Vagina (tissue), 2 donors: Measurements from ENCODE around the gene SLC5A6. TPM values are rescaled to one million over a fixed set of nuclear protein-coding genes. Genes with fewer than 3 reads are reported as not detected.

Experiments used
- DNase-seq, 2 donors: peaks; one replicate each; pipeline ENCODE4 v3.0.0-alpha.2; 2017; ENCODE audit errors: extremely low spot score in 2 of 2
- H3K27ac ChIP-seq: fragments of 200-600 bp; sonication (generic); one replicate; pipeline ENCODE4 v1.5.1; 2019
- H3K27me3 ChIP-seq: fragments of 200-600 bp; sonication (generic); one replicate; pipeline ENCODE4 v1.5.1; 2019
- H3K36me3 ChIP-seq, 2 donors: fragments of 200-600 bp; sonication (generic); one replicate each; pipeline ENCODE4 v1.5.1; 2017 to 2019
- H3K4me1 ChIP-seq: fragments of 200-600 bp; sonication (generic); one replicate; pipeline ENCODE4 v1.5.1; 2019
- H3K4me3 ChIP-seq, 2 donors: fragments of 200-600 bp; sonication (generic); 1 replicate in 1 of 2; 2 replicates in 1 of 2; pipeline ENCODE4 v1.5.1; 2016 to 2019
- H3K9me3 ChIP-seq: fragments of 200-600 bp; sonication (generic); one replicate; pipeline ENCODE4 v1.5.1; 2019
- CTCF ChIP-seq, 3 experiments: fragments of 450-650 bp in 2 of 3; fragments of 200-600 bp in 1 of 3; sonication (generic) in 1 of 3; IDR thresholded peaks; one replicate each; pipeline ENCODE4 v1.5.1; 2017 to 2019; ENCODE audit warnings: antibody characterized with exemption in 3 of 3, mild to moderate bottlenecking in 2 of 3, moderate library complexity in 2 of 3
- POLR2A ChIP-seq, 2 donors: fragments of 450-650 bp; IDR thresholded peaks; one replicate each; pipeline ENCODE4 v1.6.1; 2017; ENCODE audit warnings: antibody characterized with exemption in 2 of 2, mild to moderate bottlenecking in 2 of 2, moderate library complexity in 2 of 2
- POLR2AphosphoS5 ChIP-seq, 2 donors: sonication (generic); formaldehyde crosslinking; IDR thresholded peaks; one replicate each; pipeline ENCODE4 v1.9.0; 2017; ENCODE audit warnings: antibody characterized with exemption in 2 of 2, mild to moderate bottlenecking in 2 of 2, low read depth in 1 of 2; ENCODE audit not compliant: insufficient read depth in 1 of 2
- intact Hi-C: fragments of 100-400 bp; cut with DNase I; formaldehyde crosslinking; loops from one replicate; pipeline ENCODE4 v1.15.1; 2023
- total RNA-seq: library from RNA; depleted of rRNA; stranded (reverse); fragments of >200 nt; gene quantifications from one replicate; pipeline ENCODE4 v1.2.3, GENCODE V29; 2016

SLC5A6 gene
- total RNA-seq, 1 donor from 2014 or later: 37.3 TPM

- H3K36me3 ChIP-seq: peaks cover 0 to 32% of the 10 kb centered on the region in 2 donors
These were observed 3.5 kb downstream of the SLC5A6 start for GRCh38 chr2:27208486-27209050.

GRCh38 chr2:27206346-27206745, 5.7 kb downstream of the SLC5A6 start:
- Histone ChIP-seq H3K9me3 (no peaks in the 10 kb centered on the region), H3K27me3 (no peaks in the 10 kb centered on the region), H3K36me3 (peaks cover 0 to 52% of the 10 kb centered on the region in 2 donors), H3K4me1 (peaks cover 7% of the 10 kb centered on the region), H3K27ac (no peak overlapping the region), H3K4me3 (no peak overlapping the region)
- intact Hi-C loops: no loop called here
- TF ChIP-seq CTCF (IDR thresholded peaks at IDR 0.05) (no peak), POLR2A (IDR thresholded peaks at IDR 0.05) (no peak), POLR2AphosphoS5 (IDR thresholded peaks at IDR 0.05; ENCODE audit: insufficient read depth in 1 of 2, low read depth in 1 of 2) (no peak)
- no peak for DNase-seq

More at GRCh38 chr2:27208486-27209050, 3.5 kb downstream of the SLC5A6 start:
- no peak for DNase-seq
- intact Hi-C loops: no loop called here
- H3K4me3 ChIP-seq: no peak overlapping the region
- H3K9me3 ChIP-seq: no peaks in the 10 kb centered on the region
- H3K4me1 ChIP-seq: peaks cover 17% of the 10 kb centered on the region
- no peaks in the 10 kb centered on the region for H3K27me3 ChIP-seq
- no peak overlapping the region for H3K27ac ChIP-seq
- TF ChIP-seq POLR2A (IDR thresholded peaks at IDR 0.05): no peak
- no peak for TF ChIP-seq POLR2AphosphoS5 (IDR thresholded peaks at IDR 0.05; ENCODE audit: insufficient read depth in 1 of 2, low read depth in 1 of 2)
- no peak for TF ChIP-seq CTCF (IDR thresholded peaks at IDR 0.05)

GRCh38 chr2:27205206-27205605, 6.9 kb downstream of the SLC5A6 start:
- TF ChIP-seq POLR2AphosphoS5 (IDR thresholded peaks at IDR 0.05; ENCODE audit: insufficient read depth in 1 of 2, low read depth in 1 of 2) (no peak), CTCF (IDR thresholded peaks at IDR 0.05) (no peak), POLR2A (IDR thresholded peaks at IDR 0.05) (no peak)

GRCh38 chr2:27204566-27204965, 7.5 kb downstream of the SLC5A6 start:
- Histone ChIP-seq H3K4me1 (no peaks in the 10 kb centered on the region), H3K27ac (no peak overlapping the region), H3K36me3 (peaks cover 0 to 55% of the 10 kb centered on the region in 2 donors), H3K27me3 (no peaks in the 10 kb centered on the region), H3K9me3 (no peaks in the 10 kb centered on the region), H3K4me3 (no peak overlapping the region)
- intact Hi-C loops: no loop called here
- DNase-seq: no peak
- TF ChIP-seq POLR2AphosphoS5 (IDR thresholded peaks at IDR 0.05; ENCODE audit: insufficient read depth in 1 of 2, low read depth in 1 of 2) (no peak), POLR2A (IDR thresholded peaks at IDR 0.05) (no peak), CTCF (IDR thresholded peaks at IDR 0.05) (no peak)

More at GRCh38 chr2:27205206-27205605, 6.9 kb downstream of the SLC5A6 start:
- intact Hi-C loops: no loop called here
- Histone ChIP-seq H3K27me3 (no peaks in the 10 kb centered on the region), H3K36me3 (peaks cover 0 to 55% of the 10 kb centered on the region in 2 donors), H3K4me1 (no peaks in the 10 kb centered on the region), H3K4me3 (no peak overlapping the region), H3K27ac (no peak overlapping the region), H3K9me3 (no peaks in the 10 kb centered on the region)
- DNase-seq: no peak

- Histone ChIP-seq H3K36me3 (peaks cover 0 to 55% of the 10 kb centered on the region in 2 donors), H3K27me3 (no peaks in the 10 kb centered on the region), H3K9me3 (no peaks in the 10 kb centered on the region), H3K27ac (no peak overlapping the region), H3K4me3 (no peak overlapping the region), H3K4me1 (no peaks in the 10 kb centered on the region)
- TF ChIP-seq POLR2AphosphoS5 (IDR thresholded peaks at IDR 0.05; ENCODE audit: insufficient read depth in 1 of 2, low read depth in 1 of 2) (no peak), CTCF (IDR thresholded peaks at IDR 0.05) (no peak), POLR2A (IDR thresholded peaks at IDR 0.05) (no peak)
- no peak for DNase-seq
- intact Hi-C loops: no loop called here
These were observed 8.3 kb downstream of the SLC5A6 start for GRCh38 chr2:27203741-27204140.
